Measurements from ENCODE around the gene CCBE1.

DNA sequence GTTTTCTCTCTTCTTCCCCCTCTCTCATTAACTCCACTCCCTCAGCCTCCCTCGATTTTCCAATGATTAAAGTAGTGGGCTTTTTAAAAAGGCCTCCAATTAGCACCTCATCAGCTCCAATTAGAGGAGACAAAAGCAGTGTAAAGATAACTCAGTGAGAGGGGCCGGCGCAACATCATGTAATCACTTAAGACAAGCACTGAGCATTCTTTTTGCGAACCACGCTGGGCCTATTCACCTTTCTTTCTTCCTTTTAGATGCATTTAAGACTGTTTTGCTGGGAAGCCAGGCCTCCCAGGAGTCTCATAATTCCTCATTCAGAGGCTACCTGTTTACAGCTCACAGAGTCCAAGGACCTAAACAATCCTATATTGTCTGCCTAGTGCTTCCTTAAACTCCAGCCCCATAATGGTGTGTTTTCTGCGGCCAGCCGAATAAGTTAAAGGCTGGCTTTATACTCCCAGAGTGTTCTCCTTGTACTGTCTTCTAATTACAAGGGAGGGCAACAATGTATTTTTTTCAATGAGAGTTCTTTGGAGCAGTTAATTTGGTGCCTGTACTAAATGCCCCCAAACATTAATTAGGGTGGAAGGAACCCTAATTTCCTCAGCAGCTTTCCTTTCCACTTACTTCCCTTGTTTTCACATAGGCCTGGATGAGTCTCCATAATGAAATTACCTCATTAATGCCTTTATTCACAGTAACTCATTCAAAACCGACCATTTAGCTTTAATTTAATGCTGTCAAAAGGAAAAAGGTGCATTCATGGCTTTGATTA, 310.1 kb downstream of the CCBE1 start:
- no peak for TF ChIP-seq CTCF (IDR thresholded peaks at IDR 0.05)
- no peak for TF ChIP-seq POLR2A (IDR thresholded peaks at IDR 0.05)
